T-helper 2 cell (primary cell): ENCODE data around the gene KMT5B.

ENCODE experiments used
- DNase-seq, 5 experiments: peaks; one replicate each; pipeline versions ENCODE4 v3.0.0 to v3.0.0-alpha.2; 2012 to 2022

The KMT5B gene

GRCh38 chr11:68179847-68180246, 33.2 kb downstream of the KMT5B start:
- no peak for DNase-seq

- no peak for DNase-seq
Measured at GRCh38 chr11:68177877-68178276, 35.2 kb downstream of the KMT5B start.

- DNase-seq = no peak
Measured at GRCh38 chr11:68173926-68174325, 39.2 kb downstream of the KMT5B start.

GRCh38 chr11:68169442-68169841, 43.7 kb downstream of the KMT5B start:
- no peak for DNase-seq

GRCh38 chr11:68168694-68169093, 44.4 kb downstream of the KMT5B start:
- DNase-seq = no peak

- DNase-seq = no peak
Measured at GRCh38 chr11:68167474-68167873, 45.6 kb downstream of the KMT5B start.

GRCh38 chr11:68166969-68167368, 46.1 kb downstream of the KMT5B start:
- no peak for DNase-seq

- DNase-seq = no peak
Measured at GRCh38 chr11:68165601-68166000, 47.5 kb downstream of the KMT5B start.

GRCh38 chr11:68164437-68164836, 48.7 kb downstream of the KMT5B start:
- DNase-seq = no peak

GRCh38 chr11:68163691-68164090, 49.4 kb downstream of the KMT5B start:
- DNase-seq = no peak

GRCh38 chr11:68160100-68160695, 52.9 kb downstream of the KMT5B start:
- no peak for DNase-seq

- DNase-seq = no peak
Measured at GRCh38 chr11:68159665-68160064, 53.4 kb downstream of the KMT5B start.

- no peak for DNase-seq
Measured at GRCh38 chr11:68159161-68159560, 53.9 kb downstream of the KMT5B start.

GRCh38 chr11:68158580-68158979, 54.5 kb downstream of the KMT5B start:
- DNase-seq = no peak

GRCh38 chr11:68153742-68154141, 59.4 kb downstream of the KMT5B start:
- DNase-seq = no peak

GRCh38 chr11:68150037-68150436, 63.1 kb downstream of the KMT5B start:
- DNase-seq = no peak

- DNase-seq = no peak
Measured at GRCh38 chr11:68149417-68149816, 63.7 kb downstream of the KMT5B start.

GRCh38 chr11:68148879-68149278, 64.2 kb downstream of the KMT5B start:
- no peak for DNase-seq

- DNase-seq = no peak
Measured at GRCh38 chr11:68148071-68148805, 64.9 kb downstream of the KMT5B start.

GRCh38 chr11:68146704-68147474, 66.2 kb downstream of the KMT5B start:
- DNase-seq = no peak

- DNase-seq = no peak
Measured at GRCh38 chr11:68146010-68146540, 67.0 kb downstream of the KMT5B start.

GRCh38 chr11:68145120-68145866, 67.8 kb downstream of the KMT5B start:
- no peak for DNase-seq

- DNase-seq = no peak
Measured at GRCh38 chr11:68143310-68143689, 69.8 kb downstream of the KMT5B start.
